ENCODE data around the gene NIP7. TPM values are rescaled to one million over a fixed set of nuclear protein-coding genes. Genes with fewer than 3 reads are reported as not detected.

The NIP7 gene
- polyA plus RNA-seq, 1 donor (not counting 4 experiments of a cell fraction or from before 2014, with no cell fraction given) = 31.3 TPM

DNA sequence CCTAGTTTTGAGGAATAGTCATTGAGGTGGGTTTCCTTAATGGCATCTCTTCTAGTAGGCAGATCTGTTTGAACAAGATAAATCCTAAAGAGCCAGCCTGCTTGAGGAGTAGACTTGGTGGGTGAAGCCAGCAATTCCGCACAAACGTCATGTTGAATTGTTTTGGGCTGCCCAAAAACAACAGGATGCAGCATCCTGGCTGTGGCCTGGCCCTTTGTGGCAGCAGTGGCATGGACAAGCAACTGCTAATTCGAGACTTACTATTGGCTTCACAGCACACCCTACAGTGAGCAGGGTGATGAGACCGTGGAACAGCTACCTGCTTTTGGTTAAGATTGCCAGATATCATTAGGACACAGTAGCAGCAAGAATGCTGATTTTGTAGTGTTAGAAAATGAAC, 37.7 kb upstream of the NIP7 start:
- TF ChIP-seq EZH2 (IDR thresholded peaks at IDR 0.05; ENCODE audit: low read length) = no peak
- TF ChIP-seq, protein P1, sequence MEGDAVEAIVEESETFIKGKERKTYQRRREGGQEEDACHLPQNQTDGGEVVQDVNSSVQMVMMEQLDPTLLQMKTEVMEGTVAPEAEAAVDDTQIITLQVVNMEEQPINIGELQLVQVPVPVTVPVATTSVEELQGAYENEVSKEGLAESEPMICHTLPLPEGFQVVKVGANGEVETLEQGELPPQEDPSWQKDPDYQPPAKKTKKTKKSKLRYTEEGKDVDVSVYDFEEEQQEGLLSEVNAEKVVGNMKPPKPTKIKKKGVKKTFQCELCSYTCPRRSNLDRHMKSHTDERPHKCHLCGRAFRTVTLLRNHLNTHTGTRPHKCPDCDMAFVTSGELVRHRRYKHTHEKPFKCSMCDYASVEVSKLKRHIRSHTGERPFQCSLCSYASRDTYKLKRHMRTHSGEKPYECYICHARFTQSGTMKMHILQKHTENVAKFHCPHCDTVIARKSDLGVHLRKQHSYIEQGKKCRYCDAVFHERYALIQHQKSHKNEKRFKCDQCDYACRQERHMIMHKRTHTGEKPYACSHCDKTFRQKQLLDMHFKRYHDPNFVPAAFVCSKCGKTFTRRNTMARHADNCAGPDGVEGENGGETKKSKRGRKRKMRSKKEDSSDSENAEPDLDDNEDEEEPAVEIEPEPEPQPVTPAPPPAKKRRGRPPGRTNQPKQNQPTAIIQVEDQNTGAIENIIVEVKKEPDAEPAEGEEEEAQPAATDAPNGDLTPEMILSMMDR (optimal IDR thresholded peaks at IDR 0.05 in 1 of 3, IDR thresholded peaks at IDR 0.05 in 1 of 3, conservative IDR thresholded peaks at IDR 0.05 in 1 of 3; ENCODE audit: extremely low read depth in 1 of 3, insufficient read depth in 2 of 3, low read length in 3 of 3) = no peak
- Histone ChIP-seq H3K9me1 (ENCODE audit: control insufficient read depth, extremely low read depth, insufficient read depth, low read length) (no peaks in the 10 kb centered on the region), H3K36me3 (ENCODE audit: control insufficient read depth in 2 of 2, extremely low read depth in 1 of 2, insufficient read depth in 2 of 2, low read length in 2 of 2) (peaks cover 7 to 9% of the 10 kb centered on the region in 2 experiments), H3K27ac (ENCODE audit: control insufficient read depth, insufficient read depth, low read length) (no peak overlapping the region), H3K9me3 (ENCODE audit: control insufficient read depth, low read depth, low read length) (no peaks in the 10 kb centered on the region), H3K4me2 (ENCODE audit: control insufficient read depth, extremely low read depth, insufficient read depth, low read depth, low read length) (no peak overlapping the region), H3K79me2 (ENCODE audit: control insufficient read depth, insufficient read depth, low read length) (no peaks in the 10 kb centered on the region), H3K27me3 (ENCODE audit: control insufficient read depth, extremely low read depth, insufficient read depth, low read length) (no peaks in the 10 kb centered on the region), H3K4me1 (ENCODE audit: control insufficient read depth, extremely low read depth, insufficient read depth, low read length) (no peaks in the 10 kb centered on the region), H3K4me3 (ENCODE audit: control insufficient read depth in 2 of 3, extremely low read depth in 1 of 3, insufficient read depth in 2 of 3, low read depth in 1 of 3, low read length in 3 of 3) (no peak overlapping the region), H4K20me1 (ENCODE audit: control insufficient read depth, extremely low read depth, insufficient read depth, low read length) (no peaks in the 10 kb centered on the region), H2AFZ (ENCODE audit: control insufficient read depth, low read length) (no peak overlapping the region), H3K9ac (ENCODE audit: control insufficient read depth, extremely low read depth, insufficient read depth, low read length) (no peak overlapping the region)
- dilution Hi-C loops (cut with MboI; ENCODE audit: extremely low pct_ligation_motif_present, low sequenced_read_pairs) = no loop called here
- FAIRE-seq = no peak
- no peak for DNase-seq (ENCODE audit: low read depth, low spot score)

DNA sequence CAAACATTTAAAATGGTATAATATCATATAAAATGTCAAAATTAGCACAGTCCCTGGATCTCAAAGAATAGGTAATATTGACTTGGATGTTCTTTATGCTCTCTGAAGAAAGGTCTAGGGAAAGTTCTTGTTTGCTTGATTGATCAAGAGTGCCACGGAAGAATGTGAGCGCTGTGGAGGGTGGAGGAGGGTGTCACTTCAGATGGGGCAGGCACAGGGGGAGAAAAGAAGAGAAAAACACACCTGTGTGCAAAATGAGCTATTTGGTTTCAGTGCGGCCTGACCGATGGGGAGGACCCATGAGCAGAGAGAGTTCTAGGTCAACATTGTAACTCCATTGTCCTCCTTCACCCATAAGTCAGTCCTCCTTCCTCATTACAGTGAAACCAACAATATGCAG, 37.3 kb upstream of the NIP7 start:
- Histone ChIP-seq H3K27me3 (ENCODE audit: control insufficient read depth, extremely low read depth, insufficient read depth, low read length) (no peaks in the 10 kb centered on the region), H3K9me3 (ENCODE audit: control insufficient read depth, low read depth, low read length) (no peaks in the 10 kb centered on the region), H3K9ac (ENCODE audit: control insufficient read depth, extremely low read depth, insufficient read depth, low read length) (no peak overlapping the region), H3K27ac (ENCODE audit: control insufficient read depth, insufficient read depth, low read length) (no peak overlapping the region), H3K4me3 (ENCODE audit: control insufficient read depth in 2 of 3, extremely low read depth in 1 of 3, insufficient read depth in 2 of 3, low read depth in 1 of 3, low read length in 3 of 3) (no peak overlapping the region), H4K20me1 (ENCODE audit: control insufficient read depth, extremely low read depth, insufficient read depth, low read length) (no peaks in the 10 kb centered on the region), H3K79me2 (ENCODE audit: control insufficient read depth, insufficient read depth, low read length) (no peaks in the 10 kb centered on the region), H3K4me2 (ENCODE audit: control insufficient read depth, extremely low read depth, insufficient read depth, low read depth, low read length) (no peak overlapping the region), H2AFZ (ENCODE audit: control insufficient read depth, low read length) (no peak overlapping the region), H3K4me1 (ENCODE audit: control insufficient read depth, extremely low read depth, insufficient read depth, low read length) (no peaks in the 10 kb centered on the region), H3K9me1 (ENCODE audit: control insufficient read depth, extremely low read depth, insufficient read depth, low read length) (no peaks in the 10 kb centered on the region), H3K36me3 (ENCODE audit: control insufficient read depth in 2 of 2, extremely low read depth in 1 of 2, insufficient read depth in 2 of 2, low read length in 2 of 2) (peaks cover 7 to 9% of the 10 kb centered on the region in 2 experiments)
- dilution Hi-C loops (cut with MboI; ENCODE audit: extremely low pct_ligation_motif_present, low sequenced_read_pairs) = no loop called here
- DNase-seq (ENCODE audit: low read depth, low spot score) (no peak), FAIRE-seq (no peak)
- TF ChIP-seq EZH2 (IDR thresholded peaks at IDR 0.05; ENCODE audit: low read length) = no peak
- TF ChIP-seq, protein P1 (optimal IDR thresholded peaks at IDR 0.05 in 1 of 3, IDR thresholded peaks at IDR 0.05 in 1 of 3, conservative IDR thresholded peaks at IDR 0.05 in 1 of 3; ENCODE audit: extremely low read depth in 1 of 3, insufficient read depth in 2 of 3, low read length in 3 of 3) = no peak
